HG03521 (cell line): ENCODE data around the gene FAM234B.
"Not testable (repeated sequence)": the region's sequence is repeated elsewhere in the genome, so short reads cannot be mapped to it uniquely, and the experiment has no call there.

Experiments used
- ATAC-seq: cut with Tn5 transposase; IDR thresholded peaks from one replicate; pipeline ENCODE4 v1.9.1; 2021; ENCODE audit warnings: mild to moderate bottlenecking, moderate library complexity; ENCODE audit not compliant: unreplicated experiment

The FAM234B gene

GRCh38 chr12:13022851-13023271 is 21.3 kb upstream of the FAM234B start:
- ATAC-seq, result no peak

GRCh38 chr12:13023811-13024530 is 20.2 kb upstream of the FAM234B start:
- no peak for ATAC-seq

- no peak for ATAC-seq
Observed at GRCh38 chr12:13024531-13024916, 19.7 kb upstream of the FAM234B start.

- no peak for ATAC-seq
Observed at GRCh38 chr12:13026286-13026685, 17.9 kb upstream of the FAM234B start.

- ATAC-seq, result no peak
Observed at GRCh38 chr12:13027032-13027431, 17.1 kb upstream of the FAM234B start.

- no peak for ATAC-seq
Observed at GRCh38 chr12:13027508-13027907, 16.7 kb upstream of the FAM234B start.

- ATAC-seq, result no peak
Observed at GRCh38 chr12:13028825-13029570, 15.2 kb upstream of the FAM234B start.

GRCh38 chr12:13030541-13031291 is 13.5 kb upstream of the FAM234B start:
- ATAC-seq, result no peak

GRCh38 chr12:13032164-13032563 is 12.0 kb upstream of the FAM234B start:
- no peak for ATAC-seq

GRCh38 chr12:13033476-13033875 is 10.7 kb upstream of the FAM234B start:
- ATAC-seq, result no peak

- not testable (repeated sequence) for ATAC-seq
Observed at GRCh38 chr12:13035335-13035734, 8.8 kb upstream of the FAM234B start.

- ATAC-seq, result no peak
Observed at GRCh38 chr12:13036881-13037280, 7.3 kb upstream of the FAM234B start.

- no peak for ATAC-seq
Observed at GRCh38 chr12:13038491-13039161, 5.6 kb upstream of the FAM234B start.

- no peak for ATAC-seq
Observed at GRCh38 chr12:13039328-13039956, 4.7 kb upstream of the FAM234B start.

- ATAC-seq, result no peak
Observed at GRCh38 chr12:13041224-13041623, 3.0 kb upstream of the FAM234B start.

- ATAC-seq, result no peak
Observed at GRCh38 chr12:13042666-13043230, 1.4 kb upstream of the FAM234B start.

- ATAC-seq, result no peak
Observed at GRCh38 chr12:13044906-13045299, 722 bp downstream of the FAM234B start.

GRCh38 chr12:13045816-13046215 is 1.6 kb downstream of the FAM234B start:
- no peak for ATAC-seq

GRCh38 chr12:13046964-13047363 is 2.8 kb downstream of the FAM234B start:
- ATAC-seq, result no peak

GRCh38 chr12:13049816-13050215 is 5.6 kb downstream of the FAM234B start:
- no peak for ATAC-seq
